ENCODE measurements around the gene HDAC4.

- no peak for TF ChIP-seq SUZ12 (IDR thresholded peaks at IDR 0.05; ENCODE audit: extremely low read depth, insufficient read depth, insufficient read length)
- no peak for TF ChIP-seq YY1 (IDR thresholded peaks at IDR 0.05; ENCODE audit: insufficient read depth, insufficient read length)
- TF ChIP-seq ZNF274 (IDR thresholded peaks at IDR 0.05; ENCODE audit: low read depth, low read length), result no peak
Observed at GRCh38 chr2:239179851-239180371, 220.9 kb downstream of the HDAC4 start.
